ENCODE data around the gene TMEM81.

The TMEM81 gene

DNA sequence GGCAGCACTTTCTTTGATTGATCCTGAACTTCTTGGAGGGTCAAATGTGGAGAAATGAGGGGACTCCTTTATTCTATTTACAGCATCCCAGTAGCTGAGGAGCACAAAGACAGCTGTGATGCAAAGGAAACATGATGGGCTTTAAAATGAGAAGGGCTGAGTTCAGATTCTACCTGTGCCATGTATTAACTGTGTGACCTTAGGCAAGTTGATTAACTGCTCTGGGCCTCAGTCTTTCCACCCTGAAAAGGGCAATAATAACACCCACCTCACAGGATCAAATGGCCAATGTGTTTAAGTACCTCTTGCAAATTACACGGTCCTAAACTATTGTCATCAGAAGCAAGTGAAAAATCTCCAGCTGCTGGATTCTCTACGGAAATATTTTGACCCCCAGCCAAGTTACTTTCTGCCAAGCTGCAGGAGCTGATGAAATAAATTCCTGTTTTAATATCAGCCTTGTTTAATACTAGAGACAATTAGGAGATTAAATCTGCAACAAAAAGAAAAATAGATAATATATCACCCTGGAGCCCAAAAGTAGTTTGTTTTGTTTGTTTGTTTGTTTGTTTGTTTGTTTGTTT is 15.7 kb downstream of the TMEM81 start:
- Mint-ChIP-seq H3K4me3 (no peak overlapping the region), H3K27me3 (no peaks in the 10 kb centered on the region), H3K4me1 (no peaks in the 10 kb centered on the region), H3K9me3 (no peaks in the 10 kb centered on the region), H3K27ac (no peak overlapping the region)
- DNase-seq: no peak
- ATAC-seq: no peak

DNA sequence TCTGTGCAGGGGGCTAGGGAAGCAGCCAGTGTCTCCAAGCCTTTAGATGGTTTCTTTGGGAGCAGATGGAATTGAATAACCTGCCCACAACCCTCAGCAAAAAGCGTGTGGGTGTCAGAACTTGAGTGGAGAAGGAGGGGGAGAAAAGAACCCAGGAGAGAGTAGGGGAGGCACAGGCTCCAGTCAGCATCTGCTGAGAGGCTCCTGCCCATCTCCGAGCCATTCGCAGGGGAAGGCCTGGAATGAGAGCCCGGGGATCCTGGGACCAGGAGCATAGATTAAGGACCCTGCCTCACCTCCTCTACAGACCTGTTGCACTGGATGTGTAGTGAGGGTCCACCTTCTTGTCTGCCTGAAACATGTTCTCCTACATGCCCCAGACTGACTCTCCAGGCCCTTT is 16.3 kb downstream of the TMEM81 start:
- no peak for ATAC-seq
- Mint-ChIP-seq H3K4me3 (no peak overlapping the region), H3K27me3 (no peaks in the 10 kb centered on the region), H3K9me3 (no peaks in the 10 kb centered on the region), H3K27ac (no peak overlapping the region), H3K4me1 (no peaks in the 10 kb centered on the region)
- no peak for DNase-seq

DNA sequence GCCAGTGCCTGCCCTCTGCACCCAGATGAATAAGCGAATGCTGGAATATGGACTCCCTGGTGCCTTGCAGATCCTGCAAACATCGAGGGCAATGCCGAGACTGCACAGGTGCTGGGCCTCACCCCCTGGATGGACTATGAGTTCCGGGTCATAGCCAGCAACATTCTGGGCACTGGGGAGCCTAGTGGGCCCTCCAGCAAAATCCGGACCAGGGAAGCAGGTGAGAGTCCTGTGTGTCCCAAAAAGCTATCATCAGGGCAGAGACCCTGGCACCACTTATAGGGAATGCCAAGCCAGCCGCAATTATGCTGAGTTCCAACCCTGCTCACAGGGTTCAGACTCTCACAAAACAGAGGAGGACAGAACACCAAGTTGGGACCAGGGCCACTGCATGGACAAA is 17.2 kb downstream of the TMEM81 start:
- H3K27ac Mint-ChIP-seq: no peak overlapping the region

DNA sequence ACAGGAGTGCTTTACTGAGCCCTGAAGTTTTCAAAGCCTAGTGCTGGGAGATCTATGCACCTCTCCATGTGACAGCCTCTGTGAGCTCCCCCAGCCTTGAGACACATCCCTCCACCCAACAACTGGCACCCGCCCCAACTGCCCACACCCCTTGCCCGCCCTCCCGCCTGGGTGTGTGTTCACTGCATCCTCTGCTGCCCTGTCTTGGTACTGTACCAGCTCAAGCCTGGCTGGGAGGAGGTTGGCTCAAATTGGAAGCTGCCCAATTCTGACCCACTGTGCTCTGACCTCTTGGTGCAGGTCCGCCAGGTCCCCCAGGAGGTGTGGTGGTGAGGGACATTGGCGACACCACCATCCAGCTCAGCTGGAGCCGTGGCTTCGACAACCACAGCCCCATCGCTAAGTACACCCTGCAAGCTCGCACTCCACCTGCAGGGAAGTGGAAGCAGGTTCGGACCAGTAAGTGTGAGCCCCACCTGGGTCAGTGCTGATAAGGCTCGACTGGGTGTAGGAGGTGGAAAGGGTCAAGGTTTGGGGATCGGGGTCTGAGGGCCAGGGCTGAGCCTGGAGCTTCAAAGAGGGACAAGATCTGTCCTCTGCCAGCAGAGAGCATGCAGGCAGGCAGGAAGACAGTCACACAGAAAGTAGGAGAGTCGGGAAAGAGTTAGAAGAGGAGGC is 18.0 kb downstream of the TMEM81 start:
- no peaks in the 10 kb centered on the region for H3K4me1 Mint-ChIP-seq
- H3K27ac Mint-ChIP-seq: peak overlapping the region in 1 of 2 donors; percentile 19
- no peak overlapping the region for H3K4me3 Mint-ChIP-seq
- ATAC-seq (no peak), DNase-seq (no peak)
- no peaks in the 10 kb centered on the region for H3K9me3 Mint-ChIP-seq
- H3K27me3 Mint-ChIP-seq: no peaks in the 10 kb centered on the region

More for the DNA sequence above, 17.2 kb downstream of the TMEM81 start:
- no peaks in the 10 kb centered on the region for H3K4me1 Mint-ChIP-seq
- no peaks in the 10 kb centered on the region for H3K27me3 Mint-ChIP-seq
- H3K4me3 Mint-ChIP-seq: no peak overlapping the region
- DNase-seq: no peak
- no peaks in the 10 kb centered on the region for H3K9me3 Mint-ChIP-seq
- ATAC-seq: no peak

DNA sequence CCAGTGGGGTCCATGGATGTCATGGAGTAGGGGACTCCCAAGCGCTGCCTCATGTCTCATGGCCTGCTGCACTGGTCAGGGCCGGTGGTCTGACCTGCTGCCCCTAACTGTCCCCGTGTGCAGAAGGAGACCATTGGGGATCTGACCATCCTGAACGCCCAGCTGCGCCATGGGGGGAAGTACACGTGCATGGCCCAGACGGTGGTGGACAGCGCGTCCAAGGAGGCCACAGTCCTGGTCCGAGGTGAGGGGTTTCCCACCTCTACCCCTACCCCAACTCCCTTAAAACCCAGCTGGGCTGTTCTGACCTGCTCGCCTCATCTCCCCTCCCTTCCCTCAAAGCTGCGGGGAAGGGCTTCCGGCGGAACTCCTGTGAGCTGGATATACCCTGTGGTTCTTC is 18.6 kb downstream of the TMEM81 start:
- H3K4me1 Mint-ChIP-seq: no peaks in the 10 kb centered on the region
- no peak for ATAC-seq
- no peak overlapping the region for H3K4me3 Mint-ChIP-seq
- H3K9me3 Mint-ChIP-seq: no peaks in the 10 kb centered on the region
- DNase-seq: no peak
- H3K27ac Mint-ChIP-seq: peak overlapping the region in 1 of 2 donors; percentile 19
- no peaks in the 10 kb centered on the region for H3K27me3 Mint-ChIP-seq

DNA sequence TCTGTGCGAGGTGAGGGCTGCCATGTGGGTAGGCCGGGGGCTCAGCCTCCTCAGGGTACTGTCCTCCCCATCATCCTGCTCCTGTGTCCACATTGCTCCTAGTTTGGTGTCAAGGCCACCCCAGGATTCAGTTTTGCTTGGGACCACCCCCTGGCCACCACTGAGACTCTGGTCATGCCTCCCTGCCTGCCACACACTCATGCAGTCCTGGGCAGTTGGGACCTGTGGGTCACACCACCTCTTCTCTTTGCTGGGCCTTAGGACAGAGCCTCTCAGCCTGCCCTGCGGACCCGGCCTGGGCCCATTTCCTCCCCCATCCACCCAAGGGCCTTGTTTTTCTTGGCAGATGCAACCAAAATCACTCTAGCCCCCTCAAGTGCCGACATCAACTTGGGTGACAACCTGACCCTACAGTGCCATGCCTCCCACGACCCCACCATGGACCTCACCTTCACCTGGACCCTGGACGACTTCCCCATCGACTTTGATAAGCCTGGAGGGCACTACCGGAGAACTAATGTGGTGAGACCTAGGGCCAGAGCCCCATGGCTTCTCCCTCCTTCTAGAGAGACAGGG is 19.4 kb downstream of the TMEM81 start:
- Mint-ChIP-seq H3K27ac (no peak overlapping the region), H3K27me3 (no peaks in the 10 kb centered on the region), H3K9me3 (no peaks in the 10 kb centered on the region), H3K4me1 (no peaks in the 10 kb centered on the region), H3K4me3 (no peak overlapping the region)
- no peak for DNase-seq
- ATAC-seq: no peak

DNA sequence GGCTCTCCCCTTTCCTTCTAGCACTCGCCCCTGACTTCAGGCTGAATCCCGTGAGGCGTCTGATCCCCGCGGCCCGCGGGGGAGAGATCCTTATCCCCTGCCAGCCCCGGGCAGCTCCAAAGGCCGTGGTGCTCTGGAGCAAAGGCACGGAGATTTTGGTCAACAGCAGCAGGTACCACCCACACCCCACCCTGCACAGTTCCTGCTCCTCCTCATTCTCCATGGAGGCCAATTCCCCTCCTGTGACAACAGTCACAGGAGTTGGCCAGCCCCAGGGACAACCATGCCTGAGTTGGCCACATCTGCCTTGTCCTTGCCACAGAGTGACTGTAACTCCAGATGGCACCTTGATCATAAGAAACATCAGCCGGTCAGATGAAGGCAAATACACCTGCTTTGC is 20.0 kb downstream of the TMEM81 start:
- no peak for ATAC-seq
- no peak for DNase-seq
- no peaks in the 10 kb centered on the region for H3K27me3 Mint-ChIP-seq
- no peak overlapping the region for H3K4me3 Mint-ChIP-seq
- H3K27ac Mint-ChIP-seq: no peak overlapping the region
- H3K9me3 Mint-ChIP-seq: no peaks in the 10 kb centered on the region
- no peaks in the 10 kb centered on the region for H3K4me1 Mint-ChIP-seq

DNA sequence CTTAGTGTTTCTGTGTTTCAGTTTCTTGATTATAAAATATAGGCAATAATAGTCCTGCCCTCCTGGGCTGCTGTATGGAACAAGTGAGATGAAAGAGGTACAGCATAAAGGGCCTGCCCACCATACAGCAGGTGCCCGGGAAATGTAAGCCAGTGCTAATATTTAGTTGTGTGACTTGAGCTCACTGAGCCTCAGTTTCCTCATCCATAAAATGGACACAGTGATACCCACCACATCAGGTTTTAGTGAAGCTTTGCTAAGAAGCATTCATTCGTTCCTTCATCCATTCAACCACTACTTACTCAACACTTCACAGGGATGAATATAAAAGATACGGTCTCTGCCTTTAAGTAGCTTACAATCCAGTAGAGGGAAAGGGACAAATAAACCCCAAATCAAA is 21.4 kb downstream of the TMEM81 start:
- Mint-ChIP-seq H3K27ac (no peak overlapping the region), H3K4me3 (no peak overlapping the region), H3K9me3 (no peaks in the 10 kb centered on the region), H3K27me3 (no peaks in the 10 kb centered on the region), H3K4me1 (no peaks in the 10 kb centered on the region)
- no peak for ATAC-seq
- DNase-seq: no peak

DNA sequence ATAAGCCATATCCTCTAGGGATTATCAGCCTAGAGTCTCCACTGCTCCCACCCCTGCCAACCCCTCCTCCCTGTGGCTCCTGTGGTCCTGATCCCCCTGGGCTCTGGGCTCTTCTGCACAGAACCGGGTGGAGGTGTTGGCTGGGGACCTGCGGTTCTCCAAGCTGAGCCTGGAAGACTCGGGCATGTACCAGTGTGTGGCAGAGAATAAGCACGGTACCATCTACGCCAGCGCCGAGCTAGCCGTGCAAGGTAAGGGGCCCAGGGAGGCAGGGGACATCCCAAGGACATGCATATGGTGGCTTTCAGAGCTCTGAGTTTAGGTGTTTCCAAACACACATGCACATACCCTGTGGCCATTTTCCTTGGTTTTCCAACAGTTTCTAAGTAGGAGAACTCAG is 21.9 kb downstream of the TMEM81 start:
- ATAC-seq (no peak), DNase-seq (no peak)
- H3K4me3 Mint-ChIP-seq: no peak overlapping the region
- H3K9me3 Mint-ChIP-seq: no peaks in the 10 kb centered on the region
- H3K27ac Mint-ChIP-seq: no peak overlapping the region
- H3K4me1 Mint-ChIP-seq: no peaks in the 10 kb centered on the region
- H3K27me3 Mint-ChIP-seq: no peaks in the 10 kb centered on the region

DNA sequence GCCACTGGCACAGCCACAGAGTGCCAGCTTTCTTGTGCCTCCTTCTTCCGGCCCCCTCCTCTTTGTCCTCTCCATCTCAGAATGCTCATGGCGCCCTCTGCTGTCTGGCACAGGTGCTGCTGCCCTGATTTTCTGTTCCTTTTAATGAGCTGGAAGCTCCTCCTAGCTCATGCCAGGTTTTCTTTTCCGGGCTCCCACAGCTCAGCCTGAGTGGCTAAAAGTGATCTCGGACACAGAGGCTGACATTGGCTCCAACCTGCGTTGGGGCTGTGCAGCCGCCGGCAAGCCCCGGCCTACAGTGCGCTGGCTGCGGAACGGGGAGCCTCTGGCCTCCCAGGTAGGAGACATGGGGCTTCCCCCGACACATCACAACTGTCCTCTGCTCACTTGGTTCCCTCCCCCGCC is 22.6 kb downstream of the TMEM81 start:
- ATAC-seq (peak; percentile 76), DNase-seq (peak; percentile 70 to 75)
- Mint-ChIP-seq H3K4me1 (no peaks in the 10 kb centered on the region), H3K27ac (peak overlapping the region in 1 of 2 donors; percentile 56), H3K27me3 (no peaks in the 10 kb centered on the region), H3K9me3 (no peaks in the 10 kb centered on the region), H3K4me3 (no peak overlapping the region)

DNA sequence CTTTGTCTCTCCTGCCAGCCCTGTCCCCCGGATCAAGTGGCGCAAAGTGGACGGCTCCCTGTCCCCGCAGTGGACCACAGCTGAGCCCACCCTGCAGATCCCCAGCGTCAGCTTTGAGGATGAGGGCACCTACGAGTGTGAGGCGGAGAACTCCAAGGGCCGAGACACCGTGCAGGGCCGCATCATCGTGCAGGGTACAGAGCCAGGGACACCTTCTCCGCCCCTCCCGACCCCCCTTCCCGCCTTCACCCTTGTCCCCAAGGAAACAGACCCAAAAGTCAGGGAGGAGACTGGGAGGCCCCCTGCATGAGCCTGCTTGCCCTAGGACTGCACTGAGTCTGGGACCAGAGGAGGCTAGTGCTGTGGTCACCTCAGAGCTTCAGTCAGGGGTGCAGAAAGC is 23.0 kb downstream of the TMEM81 start:
- no peaks in the 10 kb centered on the region for H3K4me1 Mint-ChIP-seq
- no peak for DNase-seq
- no peak for ATAC-seq
- H3K27me3 Mint-ChIP-seq: no peaks in the 10 kb centered on the region
- H3K27ac Mint-ChIP-seq: no peak overlapping the region
- H3K9me3 Mint-ChIP-seq: no peaks in the 10 kb centered on the region
- no peak overlapping the region for H3K4me3 Mint-ChIP-seq

DNA sequence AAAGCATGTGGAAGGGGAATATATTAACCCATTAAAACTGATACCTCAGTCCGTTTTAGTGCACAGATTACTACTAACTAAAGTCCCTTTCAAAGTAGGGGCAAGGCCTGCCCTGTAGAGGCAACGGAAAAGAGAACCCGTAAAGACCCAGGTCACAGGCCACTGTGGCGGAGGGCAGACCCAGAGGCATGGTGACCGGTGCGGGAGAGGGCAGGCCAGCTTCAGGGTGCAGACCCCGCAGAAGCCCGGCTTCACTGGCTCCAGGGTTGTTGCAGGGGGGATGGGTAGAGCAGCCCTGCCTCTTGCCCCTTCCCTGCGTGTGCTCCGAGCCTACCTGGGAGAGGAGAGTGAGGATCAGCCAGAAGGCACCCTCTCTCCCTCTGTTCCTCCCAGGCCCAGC is 23.5 kb downstream of the TMEM81 start:
- H3K9me3 Mint-ChIP-seq: no peaks in the 10 kb centered on the region
- H3K4me3 Mint-ChIP-seq: no peak overlapping the region
- no peaks in the 10 kb centered on the region for H3K4me1 Mint-ChIP-seq
- no peaks in the 10 kb centered on the region for H3K27me3 Mint-ChIP-seq
- ATAC-seq (no peak), DNase-seq (no peak)
- no peak overlapping the region for H3K27ac Mint-ChIP-seq

DNA sequence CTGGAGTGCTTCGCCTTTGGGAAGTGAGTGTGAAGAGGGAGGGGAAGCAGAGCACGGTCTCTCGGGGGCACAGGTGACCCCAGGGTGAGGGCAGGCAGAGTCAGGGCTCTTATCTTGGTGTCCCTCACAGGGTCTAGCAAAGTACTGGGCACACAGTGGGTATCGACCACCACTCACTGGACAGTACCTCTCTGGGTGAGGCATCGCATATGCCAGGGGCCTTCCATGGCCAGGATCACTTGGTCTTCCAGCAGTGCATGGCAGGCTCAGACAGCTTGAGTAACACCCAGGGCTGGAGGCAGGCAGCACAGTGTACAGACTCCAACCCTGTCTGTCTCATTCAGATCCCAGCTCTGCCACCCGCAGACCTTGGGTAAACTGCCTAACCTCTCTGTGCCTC is 24.6 kb downstream of the TMEM81 start:
- Mint-ChIP-seq H3K9me3 (no peaks in the 10 kb centered on the region), H3K27ac (no peak overlapping the region), H3K4me3 (no peak overlapping the region), H3K4me1 (no peaks in the 10 kb centered on the region), H3K27me3 (no peaks in the 10 kb centered on the region)
- ATAC-seq: no peak
- DNase-seq: no peak

DNA sequence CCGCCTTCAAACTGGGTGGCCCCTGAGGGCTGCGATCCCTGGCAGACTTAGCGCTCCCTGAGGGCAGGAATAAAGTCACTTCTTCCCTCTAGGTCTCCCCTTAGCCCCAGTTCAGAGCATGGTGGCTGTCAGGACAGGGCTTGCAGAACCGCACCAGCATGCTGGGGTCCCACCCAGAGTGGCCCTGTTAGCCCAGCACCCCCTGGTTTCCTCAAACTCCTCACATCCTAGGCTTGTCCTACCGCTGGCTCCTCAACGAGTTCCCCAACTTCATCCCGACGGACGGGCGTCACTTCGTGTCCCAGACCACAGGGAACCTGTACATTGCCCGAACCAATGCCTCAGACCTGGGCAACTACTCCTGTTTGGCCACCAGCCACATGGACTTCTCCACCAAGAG is 25.4 kb downstream of the TMEM81 start:
- Mint-ChIP-seq H3K4me1 (no peaks in the 10 kb centered on the region), H3K27ac (peak overlapping the region in 1 of 2 donors; percentile 12), H3K27me3 (peaks cover 2% of the 10 kb centered on the region), H3K4me3 (no peak overlapping the region), H3K9me3 (no peaks in the 10 kb centered on the region)
- DNase-seq: no peak
- ATAC-seq: no peak

DNA sequence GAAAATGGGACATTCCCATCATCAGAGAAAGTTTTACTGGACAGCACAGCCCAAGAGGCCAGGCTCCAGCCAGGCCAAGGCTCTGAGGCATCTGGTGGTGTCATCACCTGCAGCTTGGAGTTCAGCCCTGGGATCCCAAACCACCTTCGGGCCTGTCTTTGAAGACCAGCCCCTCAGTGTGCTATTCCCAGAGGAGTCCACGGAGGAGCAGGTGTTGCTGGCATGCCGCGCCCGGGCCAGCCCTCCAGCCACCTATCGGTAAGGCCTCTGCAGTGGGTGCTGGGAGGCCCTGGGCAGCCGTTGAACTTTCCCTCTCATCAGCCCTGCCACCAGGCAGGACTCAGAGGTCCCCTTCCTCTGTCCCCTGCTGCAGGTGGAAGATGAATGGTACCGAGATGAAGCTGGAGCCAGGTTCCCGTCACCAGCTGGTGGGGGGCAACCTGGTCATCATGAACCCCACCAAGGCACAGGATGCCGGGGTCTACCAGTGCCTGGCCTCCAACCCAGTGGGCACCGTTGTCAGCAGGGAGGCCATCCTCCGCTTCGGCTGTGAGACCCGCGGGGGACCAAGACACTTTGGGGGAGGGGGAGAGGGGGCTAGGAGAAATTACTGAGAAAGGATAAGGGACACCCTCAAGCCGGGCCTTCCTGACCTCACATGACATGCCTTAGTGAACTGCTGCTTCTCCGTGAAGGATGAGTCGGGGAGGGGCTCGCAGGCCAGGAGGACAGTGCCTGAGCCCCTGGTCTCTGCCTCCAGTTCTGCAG is 26.3 kb downstream of the TMEM81 start:
- Mint-ChIP-seq H3K27ac (no peak overlapping the region), H3K4me1 (no peaks in the 10 kb centered on the region), H3K27me3 (peaks cover 7% of the 10 kb centered on the region), H3K9me3 (no peaks in the 10 kb centered on the region), H3K4me3 (no peak overlapping the region)
- DNase-seq: no peak
- ATAC-seq: no peak

DNA sequence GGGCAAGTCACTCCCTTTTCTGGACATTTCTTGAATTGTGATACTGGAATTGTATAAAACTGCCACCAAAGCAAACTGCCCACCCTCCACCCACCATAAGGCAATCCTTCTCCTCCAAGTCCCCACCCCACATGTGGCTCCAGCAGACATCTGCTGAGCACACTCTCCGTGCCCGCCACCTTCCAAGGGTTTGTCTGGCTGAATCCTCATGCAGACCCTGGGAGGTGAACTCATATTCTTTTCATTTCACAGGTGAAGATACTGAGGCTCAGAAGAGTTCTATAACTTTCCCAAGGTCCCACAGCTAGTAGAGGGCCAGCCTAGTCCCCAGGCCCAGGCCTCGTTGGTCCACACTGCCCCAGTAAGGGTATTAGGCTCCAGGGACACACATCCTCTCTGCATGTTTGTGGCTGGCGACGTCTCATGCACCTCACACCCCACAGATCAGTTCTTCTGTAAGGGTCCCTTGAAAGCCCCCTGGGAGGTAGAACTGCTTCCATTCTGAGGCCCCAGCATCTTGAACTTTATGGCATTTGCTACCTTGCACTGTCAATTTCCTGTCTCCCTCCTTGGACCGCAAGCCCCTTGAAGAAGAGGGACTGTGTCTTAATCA is 27.2 kb downstream of the TMEM81 start:
- no peak for DNase-seq

More for the DNA sequence above, 27.2 kb downstream of the TMEM81 start:
- Mint-ChIP-seq H3K4me1 (no peaks in the 10 kb centered on the region), H3K27ac (no peak overlapping the region), H3K27me3 (peaks cover 7% of the 10 kb centered on the region), H3K9me3 (no peaks in the 10 kb centered on the region), H3K4me3 (no peak overlapping the region)
- ATAC-seq: no peak

All from stimulated activated naive CD8-positive, alpha-beta T cell treated with anti-CD3 and anti-CD28 coated beads, Interleukin-15, amount 100 ng/mL, for 72 hours (primary cell).